AG09309 (cell line): ENCODE results near the gene GPR137B.

Source experiments
- DNase-seq: peaks from one replicate; pipeline ENCODE4 v3.0.0-alpha.2; 2010; ENCODE audit warnings: low read depth
- H3K4me3 ChIP-seq: 2 replicates; pipeline ENCODE4 v1.5.1; 2011; ENCODE audit warnings: mild to moderate bottlenecking, low read depth, low read length, moderate library complexity; ENCODE audit not compliant: control insufficient read depth
- TF ChIP-seq, protein P1 (sequence below): IDR thresholded peaks from 2 replicates; pipeline ENCODE4 v1.5.1; 2011; ENCODE audit warnings: mild to moderate bottlenecking, low read depth, low read length, inconsistent platforms; ENCODE audit not compliant: insufficient read depth, control insufficient read depth; ENCODE audit errors: missing control alignments

GPR137B gene

DNA sequence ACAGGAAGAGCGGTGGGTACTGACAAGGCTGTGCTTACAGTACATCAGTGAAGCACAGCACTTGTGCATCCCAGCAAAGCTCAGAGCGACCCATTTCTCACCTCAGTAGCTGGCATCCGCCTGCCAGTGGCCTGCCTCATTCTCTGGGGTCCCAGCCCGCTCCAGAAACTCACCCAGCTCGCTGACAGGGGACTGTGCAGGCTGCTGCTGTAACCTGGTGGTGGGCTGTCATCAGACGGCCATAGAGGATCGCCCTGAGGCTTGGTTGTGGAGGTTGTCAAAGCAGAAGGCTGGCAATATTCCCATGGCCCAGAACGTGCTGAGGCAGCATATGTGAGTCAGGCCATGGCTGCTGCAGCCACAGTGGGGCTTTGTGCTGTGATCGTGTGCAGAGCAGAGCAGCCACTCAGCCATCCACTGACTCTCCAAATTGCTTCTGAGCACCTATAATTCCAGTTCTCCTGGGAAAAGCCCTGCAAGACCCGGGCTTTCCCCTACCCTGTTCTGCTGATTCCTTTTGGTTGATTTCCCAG lies 13.6 kb upstream of the GPR137B start:
- no peak overlapping the region for H3K4me3 ChIP-seq
- DNase-seq: no peak
- TF ChIP-seq, protein P1, sequence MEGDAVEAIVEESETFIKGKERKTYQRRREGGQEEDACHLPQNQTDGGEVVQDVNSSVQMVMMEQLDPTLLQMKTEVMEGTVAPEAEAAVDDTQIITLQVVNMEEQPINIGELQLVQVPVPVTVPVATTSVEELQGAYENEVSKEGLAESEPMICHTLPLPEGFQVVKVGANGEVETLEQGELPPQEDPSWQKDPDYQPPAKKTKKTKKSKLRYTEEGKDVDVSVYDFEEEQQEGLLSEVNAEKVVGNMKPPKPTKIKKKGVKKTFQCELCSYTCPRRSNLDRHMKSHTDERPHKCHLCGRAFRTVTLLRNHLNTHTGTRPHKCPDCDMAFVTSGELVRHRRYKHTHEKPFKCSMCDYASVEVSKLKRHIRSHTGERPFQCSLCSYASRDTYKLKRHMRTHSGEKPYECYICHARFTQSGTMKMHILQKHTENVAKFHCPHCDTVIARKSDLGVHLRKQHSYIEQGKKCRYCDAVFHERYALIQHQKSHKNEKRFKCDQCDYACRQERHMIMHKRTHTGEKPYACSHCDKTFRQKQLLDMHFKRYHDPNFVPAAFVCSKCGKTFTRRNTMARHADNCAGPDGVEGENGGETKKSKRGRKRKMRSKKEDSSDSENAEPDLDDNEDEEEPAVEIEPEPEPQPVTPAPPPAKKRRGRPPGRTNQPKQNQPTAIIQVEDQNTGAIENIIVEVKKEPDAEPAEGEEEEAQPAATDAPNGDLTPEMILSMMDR: no peak

DNA sequence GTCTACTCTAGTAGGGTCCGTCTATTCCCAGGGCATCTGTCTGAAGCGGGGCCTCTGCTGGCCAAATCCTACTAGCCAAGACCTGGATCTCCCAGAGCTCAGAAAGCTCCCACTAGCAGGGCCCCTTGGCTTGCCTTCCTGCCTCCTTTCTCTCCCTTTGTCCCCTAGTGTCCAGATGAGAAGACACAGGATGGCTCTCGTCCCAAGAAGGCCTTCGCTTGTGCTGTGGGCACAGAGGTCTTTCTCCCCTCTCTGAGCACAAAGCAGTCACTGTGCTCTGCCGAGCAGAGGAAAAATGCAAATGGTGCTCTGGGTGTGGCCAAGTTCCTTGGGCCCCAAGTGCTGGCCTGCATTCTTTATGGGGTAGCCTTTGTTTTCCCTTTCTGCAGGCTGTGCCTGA lies 13.0 kb upstream of the GPR137B start:
- no peak for DNase-seq
- no peak overlapping the region for H3K4me3 ChIP-seq
- TF ChIP-seq, protein P1: no peak

DNA sequence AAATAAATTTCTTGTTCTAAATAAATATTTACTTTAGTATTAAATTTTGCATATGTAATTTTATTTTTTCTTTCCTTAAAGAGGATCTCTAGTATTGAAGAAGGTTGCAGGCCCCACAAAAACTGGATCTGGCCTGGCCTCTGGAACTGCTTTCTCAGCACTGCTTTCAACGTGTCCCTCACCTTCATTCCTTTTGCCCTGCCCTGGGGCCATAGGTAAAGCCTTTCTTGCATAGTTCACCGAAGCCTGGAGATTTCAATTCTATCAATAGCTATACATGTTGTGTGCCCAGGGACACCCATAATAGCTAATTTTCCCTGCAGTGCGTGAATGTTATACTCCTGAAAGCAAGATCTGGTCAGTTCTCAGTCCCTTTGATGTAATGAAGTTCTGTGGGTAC lies 12.0 kb upstream of the GPR137B start:
- no peak overlapping the region for H3K4me3 ChIP-seq
- DNase-seq: no peak

DNA sequence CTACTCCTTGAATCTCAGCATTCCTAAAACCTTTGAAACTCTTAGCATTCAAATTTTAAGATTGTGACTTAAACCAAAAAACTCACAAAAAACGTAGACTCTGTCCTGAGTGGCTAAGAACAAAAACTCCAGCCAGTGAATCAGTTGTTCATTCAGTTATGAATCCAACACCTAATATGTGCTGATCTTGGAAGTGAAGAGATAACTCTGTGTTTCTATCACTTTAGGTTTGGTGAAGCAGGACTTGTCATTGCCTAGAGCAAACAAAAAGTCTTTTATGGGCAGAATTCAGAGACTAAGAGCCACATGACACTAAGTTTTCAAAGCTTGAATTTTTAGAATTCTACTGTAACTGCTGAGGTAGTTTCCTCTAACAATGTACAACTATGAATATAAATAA lies 10.4 kb upstream of the GPR137B start:
- TF ChIP-seq, protein P1: no peak
- no peak overlapping the region for H3K4me3 ChIP-seq
- DNase-seq: no peak

More for the DNA sequence above, 12.0 kb upstream of the GPR137B start:
- TF ChIP-seq, protein P1: no peak

DNA sequence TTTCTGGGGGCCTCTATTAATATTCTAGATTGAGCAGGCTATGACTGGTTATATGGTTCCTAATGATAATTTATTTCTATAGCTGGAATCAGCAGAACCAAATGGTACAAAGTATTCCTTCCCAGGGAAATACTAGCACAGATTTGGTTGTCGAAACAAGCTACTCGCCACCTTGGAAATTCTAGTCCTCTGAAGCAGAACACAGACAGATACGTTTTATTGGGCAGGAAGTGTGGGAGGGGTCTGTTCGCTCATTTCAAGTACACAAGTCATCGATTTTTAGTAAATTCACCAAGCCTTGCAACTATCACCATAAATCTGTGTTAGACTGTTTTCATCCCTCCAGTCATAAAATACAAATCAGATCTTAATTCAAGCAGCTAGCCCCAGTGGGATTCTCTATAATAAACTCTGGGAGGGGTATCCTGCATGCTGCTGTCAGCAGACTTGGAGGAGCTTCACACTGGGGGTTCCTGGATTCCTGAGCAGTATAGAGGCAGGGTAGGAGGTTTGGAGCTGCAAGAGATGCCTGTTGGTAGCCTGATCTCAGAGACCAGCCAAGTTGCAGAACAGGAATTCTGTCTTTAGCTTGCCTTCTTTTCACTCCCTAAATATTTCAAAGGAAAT lies 9.8 kb upstream of the GPR137B start:
- no peak for DNase-seq
- H3K4me3 ChIP-seq: no peak overlapping the region
- TF ChIP-seq, protein P1: no peak

DNA sequence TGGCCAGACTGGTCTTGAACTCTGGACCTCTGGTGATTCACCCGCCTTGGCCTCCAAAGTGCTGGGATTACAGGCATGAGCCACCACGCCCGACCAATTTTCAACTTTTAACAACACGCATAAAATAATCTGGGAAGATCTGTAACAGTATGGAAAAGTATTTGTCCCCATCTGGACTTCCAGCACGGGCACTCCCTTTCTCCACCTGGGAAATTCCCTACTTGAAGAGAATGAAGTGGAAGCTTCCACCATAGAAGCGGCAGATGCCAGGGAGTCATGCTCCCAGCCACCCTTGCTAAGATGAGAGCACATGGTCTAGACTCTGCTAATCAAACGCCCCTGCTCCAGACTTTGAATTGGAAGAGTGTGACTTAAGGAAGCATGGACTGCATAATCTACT lies 9.0 kb upstream of the GPR137B start:
- TF ChIP-seq, protein P1: no peak
- DNase-seq: no peak
- H3K4me3 ChIP-seq: no peak overlapping the region
